SK-N-SH treated with all-trans-retinoic acid at 6 μM for 48 hours (cell line): ENCODE results near the gene FAM83C.
A peak's percentile ranks its signal among the peaks of the same experiment; 100 is the strongest.
"Not testable (repeated sequence)": the region's sequence is repeated elsewhere in the genome, so short reads cannot be mapped to it uniquely, and the experiment has no call there.

Experiments used
- ATAC-seq: fragments of 200-7000 bp; cut with Tn5 transposase; 3 replicates; pipeline ENCODE4 v1.9.1; 2020; ENCODE audit warnings: mild to moderate bottlenecking, moderate library complexity
- ARNTL ChIP-seq: fragments of 450-650 bp; formaldehyde crosslinking; IDR thresholded peaks from 2 replicates; pipeline ENCODE4 v1.5.0; 2020; ENCODE audit warnings: low read depth, mild to moderate bottlenecking, moderate library complexity, borderline replicate concordance
- CSDC2 ChIP-seq: fragments of 250-450 bp; sonication (Bioruptor Pico); IDR thresholded peaks from 2 replicates; pipeline ENCODE4 v1.5.0; 2020; ENCODE audit warnings: mild to moderate bottlenecking, moderate library complexity
- ESRRG ChIP-seq: fragments of 250-450 bp; sonication (Bioruptor Pico); IDR thresholded peaks from 2 replicates; pipeline ENCODE4 v1.6.1; 2021; ENCODE audit warnings: mild to moderate bottlenecking
- GLIS3 ChIP-seq: fragments of 250-450 bp; sonication (Bioruptor Pico); IDR thresholded peaks from 2 replicates; pipeline ENCODE4 v1.5.0; 2020; ENCODE audit warnings: mild to moderate bottlenecking, moderate library complexity
- ISL1 ChIP-seq: fragments of 250-450 bp; sonication (Bioruptor Pico); IDR thresholded peaks from 2 replicates; pipeline ENCODE4 v2.1.2; 2022; ENCODE audit warnings: mild to moderate bottlenecking, moderate library complexity
- OSR1 ChIP-seq: fragments of 250-450 bp; sonication (Bioruptor Pico); IDR thresholded peaks from 2 replicates; pipeline ENCODE4 v1.8.0; 2022; ENCODE audit warnings: moderate library complexity, mild to moderate bottlenecking, inconsistent platforms
- TSHZ2 ChIP-seq: fragments of 250-450 bp; sonication (Bioruptor Pico); IDR thresholded peaks from 2 replicates; pipeline ENCODE4 v1.5.0; 2020; ENCODE audit warnings: mild to moderate bottlenecking, moderate library complexity
- ZFP3 ChIP-seq: fragments of 250-450 bp; sonication (Bioruptor Pico); IDR thresholded peaks from 2 replicates; pipeline ENCODE4 v1.5.0; 2020; ENCODE audit warnings: mild to moderate bottlenecking, moderate library complexity
- ZNF565 ChIP-seq: fragments of 450-650 bp; formaldehyde crosslinking; conservative IDR thresholded peaks from 2 replicates; pipeline ENCODE4 v1.5.0; 2020; ENCODE audit warnings: low read depth, mild to moderate bottlenecking, moderate library complexity
- ZNF70 ChIP-seq: fragments of 450-650 bp; formaldehyde crosslinking; IDR thresholded peaks from 2 replicates; pipeline ENCODE4 v1.5.0; 2020; ENCODE audit warnings: mild to moderate bottlenecking, moderate library complexity
- ZNF8 ChIP-seq: fragments of 450-650 bp; formaldehyde crosslinking; IDR thresholded peaks from 2 replicates; pipeline ENCODE4 v1.5.0; 2020; ENCODE audit warnings: mild to moderate bottlenecking, moderate library complexity
- TF ChIP-seq, protein P1 (sequence below): fragments of 250-450 bp; sonication (Bioruptor Pico); IDR thresholded peaks from 2 replicates; pipeline ENCODE4 v1.5.1; 2020; ENCODE audit warnings: low read depth, mild to moderate bottlenecking, moderate library complexity
- TF ChIP-seq, protein P2 (sequence below): fragments of 250-450 bp; sonication (Bioruptor Pico); IDR thresholded peaks from 2 replicates; pipeline ENCODE4 v1.5.1; 2021; ENCODE audit warnings: mild to moderate bottlenecking, moderate library complexity
- TF ChIP-seq, protein P3 (sequence below): fragments of 250-450 bp; sonication (Bioruptor Pico); IDR thresholded peaks from 2 replicates; pipeline ENCODE4 v1.8.0; 2020; ENCODE audit warnings: mild to moderate bottlenecking, moderate library complexity, borderline replicate concordance

FAM83C gene

DNA sequence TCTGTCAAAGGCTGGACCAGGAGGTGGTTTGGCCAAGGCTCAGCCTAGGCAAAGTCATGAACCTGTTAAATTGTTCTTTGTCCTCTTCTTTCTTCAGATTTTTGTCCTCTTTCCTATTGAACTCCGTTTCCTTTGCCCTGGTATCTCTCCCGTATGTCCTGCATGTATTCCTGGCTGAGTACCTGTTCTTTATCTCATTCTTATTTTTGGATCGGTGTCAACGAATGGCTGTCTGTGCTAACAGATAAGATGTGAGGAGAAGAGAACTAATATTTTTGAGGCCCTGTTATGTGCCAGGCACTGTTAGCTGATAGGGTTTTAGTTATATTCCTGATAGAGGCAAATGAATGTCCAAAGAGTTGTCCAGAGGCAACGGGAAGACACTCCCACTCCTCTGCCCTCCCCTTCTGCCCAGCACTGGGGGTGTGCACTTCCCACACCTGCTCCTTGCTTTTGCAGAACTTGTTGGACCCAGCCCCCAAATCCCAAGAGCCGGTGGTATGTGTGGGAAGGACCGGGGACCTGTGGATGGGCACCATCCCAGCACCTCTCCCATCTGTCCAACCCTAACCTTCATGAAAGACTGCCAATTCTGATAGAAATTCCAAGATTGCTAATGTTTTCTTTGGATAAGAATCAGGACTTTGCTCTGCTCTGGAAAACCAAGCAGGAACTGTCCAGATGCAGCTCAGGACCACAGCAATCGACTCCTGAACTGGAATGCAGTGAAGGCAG, 34.9 kb downstream of the FAM83C start:
- TF ChIP-seq GLIS3 (CRISPR knock-in tag) (no peak), TSHZ2 (CRISPR knock-in tag) (no peak), ARNTL (CRISPR knock-in tag) (no peak), ISL1 (0 out of 2 replicates have a peak, but pooled peaks have one; percentile 24), ESRRG (CRISPR knock-in tag) (no peak), OSR1 (CRISPR knock-in tag) (no peak), ZNF8 (CRISPR knock-in tag) (no peak), CSDC2 (0 out of 2 replicates have a peak, but pooled peaks have one; percentile 38)
- TF ChIP-seq, protein P1, sequence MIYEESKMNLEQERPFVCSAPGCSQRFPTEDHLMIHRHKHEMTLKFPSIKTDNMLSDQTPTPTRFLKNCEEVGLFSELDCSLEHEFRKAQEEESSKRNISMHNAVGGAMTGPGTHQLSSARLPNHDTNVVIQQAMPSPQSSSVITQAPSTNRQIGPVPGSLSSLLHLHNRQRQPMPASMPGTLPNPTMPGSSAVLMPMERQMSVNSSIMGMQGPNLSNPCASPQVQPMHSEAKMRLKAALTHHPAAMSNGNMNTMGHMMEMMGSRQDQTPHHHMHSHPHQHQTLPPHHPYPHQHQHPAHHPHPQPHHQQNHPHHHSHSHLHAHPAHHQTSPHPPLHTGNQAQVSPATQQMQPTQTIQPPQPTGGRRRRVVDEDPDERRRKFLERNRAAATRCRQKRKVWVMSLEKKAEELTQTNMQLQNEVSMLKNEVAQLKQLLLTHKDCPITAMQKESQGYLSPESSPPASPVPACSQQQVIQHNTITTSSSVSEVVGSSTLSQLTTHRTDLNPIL (CRISPR knock-in tag), result 0 out of 2 replicates have a peak, but pooled peaks have one; percentile 20
- peak; percentile 54 for ATAC-seq

DNA sequence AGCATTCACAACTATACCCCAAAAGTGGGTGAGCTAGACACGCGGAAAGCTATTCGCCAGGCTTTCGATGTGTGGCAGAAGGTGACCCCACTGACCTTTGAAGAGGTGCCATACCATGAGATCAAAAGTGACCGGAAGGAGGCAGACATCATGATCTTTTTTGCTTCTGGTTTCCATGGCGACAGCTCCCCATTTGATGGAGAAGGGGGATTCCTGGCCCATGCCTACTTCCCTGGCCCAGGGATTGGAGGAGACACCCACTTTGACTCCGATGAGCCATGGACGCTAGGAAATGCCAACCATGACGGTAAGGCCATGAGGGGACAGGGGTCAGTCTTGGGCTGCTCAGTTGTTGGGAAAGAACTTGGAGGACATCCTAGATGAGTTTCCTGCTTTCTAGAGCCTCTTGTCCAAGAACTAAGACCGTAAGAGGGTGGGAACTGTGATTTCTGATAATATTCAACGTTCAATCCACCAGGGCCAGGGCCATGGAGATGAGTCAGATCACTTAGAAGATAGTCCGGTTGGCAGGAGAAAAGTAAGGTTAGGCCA, 37.7 kb downstream of the FAM83C start:
- ATAC-seq, result no peak
- no peak for TF ChIP-seq GLIS3 (CRISPR knock-in tag)
- TF ChIP-seq, protein P2, sequence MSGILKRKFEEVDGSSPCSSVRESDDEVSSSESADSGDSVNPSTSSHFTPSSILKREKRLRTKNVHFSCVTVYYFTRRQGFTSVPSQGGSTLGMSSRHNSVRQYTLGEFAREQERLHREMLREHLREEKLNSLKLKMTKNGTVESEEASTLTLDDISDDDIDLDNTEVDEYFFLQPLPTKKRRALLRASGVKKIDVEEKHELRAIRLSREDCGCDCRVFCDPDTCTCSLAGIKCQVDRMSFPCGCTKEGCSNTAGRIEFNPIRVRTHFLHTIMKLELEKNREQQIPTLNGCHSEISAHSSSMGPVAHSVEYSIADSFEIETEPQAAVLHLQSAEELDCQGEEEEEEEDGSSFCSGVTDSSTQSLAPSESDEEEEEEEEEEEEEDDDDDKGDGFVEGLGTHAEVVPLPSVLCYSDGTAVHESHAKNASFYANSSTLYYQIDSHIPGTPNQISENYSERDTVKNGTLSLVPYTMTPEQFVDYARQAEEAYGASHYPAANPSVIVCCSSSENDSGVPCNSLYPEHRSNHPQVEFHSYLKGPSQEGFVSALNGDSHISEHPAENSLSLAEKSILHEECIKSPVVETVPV (CRISPR knock-in tag), result no peak
- no peak for TF ChIP-seq ZFP3 (CRISPR knock-in tag)
- TF ChIP-seq ZNF8 (CRISPR knock-in tag), result no peak
- TF ChIP-seq ZNF565, result no peak
- TF ChIP-seq ZNF70 (CRISPR knock-in tag), result no peak
- TF ChIP-seq, protein P3, sequence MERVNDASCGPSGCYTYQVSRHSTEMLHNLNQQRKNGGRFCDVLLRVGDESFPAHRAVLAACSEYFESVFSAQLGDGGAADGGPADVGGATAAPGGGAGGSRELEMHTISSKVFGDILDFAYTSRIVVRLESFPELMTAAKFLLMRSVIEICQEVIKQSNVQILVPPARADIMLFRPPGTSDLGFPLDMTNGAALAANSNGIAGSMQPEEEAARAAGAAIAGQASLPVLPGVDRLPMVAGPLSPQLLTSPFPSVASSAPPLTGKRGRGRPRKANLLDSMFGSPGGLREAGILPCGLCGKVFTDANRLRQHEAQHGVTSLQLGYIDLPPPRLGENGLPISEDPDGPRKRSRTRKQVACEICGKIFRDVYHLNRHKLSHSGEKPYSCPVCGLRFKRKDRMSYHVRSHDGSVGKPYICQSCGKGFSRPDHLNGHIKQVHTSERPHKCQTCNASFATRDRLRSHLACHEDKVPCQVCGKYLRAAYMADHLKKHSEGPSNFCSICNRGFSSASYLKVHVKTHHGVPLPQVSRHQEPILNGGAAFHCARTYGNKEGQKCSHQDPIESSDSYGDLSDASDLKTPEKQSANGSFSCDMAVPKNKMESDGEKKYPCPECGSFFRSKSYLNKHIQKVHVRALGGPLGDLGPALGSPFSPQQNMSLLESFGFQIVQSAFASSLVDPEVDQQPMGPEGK (CRISPR knock-in tag), result no peak

DNA sequence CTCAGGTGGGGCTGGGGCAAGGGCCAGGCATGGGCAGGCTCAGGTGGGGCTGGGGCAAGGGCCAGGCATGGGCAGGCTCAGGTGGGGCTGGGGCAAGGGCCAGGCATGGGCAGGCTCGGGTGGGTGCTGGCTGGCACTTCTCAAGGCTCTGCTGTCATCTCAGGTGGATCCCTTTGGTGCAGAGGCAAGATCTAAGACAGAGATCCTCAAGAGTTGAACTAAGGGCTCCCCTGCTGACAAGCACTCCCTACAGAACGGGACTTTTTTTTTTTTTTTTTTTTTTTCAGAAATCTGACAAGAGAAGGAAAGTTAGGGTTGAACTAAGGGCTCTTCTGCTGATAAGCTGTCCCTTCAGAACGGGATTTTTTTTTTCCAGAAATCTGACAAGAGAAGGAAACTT, 39.2 kb downstream of the FAM83C start:
- no peak for ATAC-seq

DNA sequence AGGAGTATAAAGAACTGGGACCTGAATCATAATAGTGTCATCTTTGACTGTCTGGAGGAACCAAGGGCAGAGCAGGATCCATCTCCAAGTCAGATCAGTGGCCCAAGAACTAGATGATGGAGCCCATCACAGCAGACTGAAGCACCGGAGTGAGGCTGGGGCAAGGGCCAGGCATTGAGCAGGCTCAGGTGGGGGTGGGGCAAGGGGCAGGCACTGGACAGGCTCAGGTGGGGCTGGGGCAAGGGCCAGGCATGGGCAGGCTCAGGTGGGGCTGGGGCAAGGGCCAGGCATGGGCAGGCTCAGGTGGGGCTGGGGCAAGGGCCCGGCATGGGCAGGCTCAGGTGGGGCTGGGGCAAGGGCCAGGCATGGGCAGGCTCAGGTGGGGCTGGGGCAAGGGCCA, 39.6 kb downstream of the FAM83C start:
- ATAC-seq, result not testable (repeated sequence)

More for the DNA sequence above, 39.2 kb downstream of the FAM83C start:
- TF ChIP-seq TSHZ2 (CRISPR knock-in tag) (no peak), GLIS3 (CRISPR knock-in tag) (no peak), ARNTL (CRISPR knock-in tag) (no peak)
- TF ChIP-seq, protein P2 (CRISPR knock-in tag), result no peak
